GM21360 (cell line): ENCODE results near the gene TBCB.
"Not testable (repeated sequence)": the region's sequence is repeated elsewhere in the genome, so short reads cannot be mapped to it uniquely, and the experiment has no call there.

Experiments
- ATAC-seq: cut with Tn5 transposase; IDR thresholded peaks from one replicate; pipeline ENCODE4 v1.9.1; 2021; ENCODE audit warnings: mild to moderate bottlenecking, moderate library complexity; ENCODE audit not compliant: unreplicated experiment

The TBCB gene

DNA sequence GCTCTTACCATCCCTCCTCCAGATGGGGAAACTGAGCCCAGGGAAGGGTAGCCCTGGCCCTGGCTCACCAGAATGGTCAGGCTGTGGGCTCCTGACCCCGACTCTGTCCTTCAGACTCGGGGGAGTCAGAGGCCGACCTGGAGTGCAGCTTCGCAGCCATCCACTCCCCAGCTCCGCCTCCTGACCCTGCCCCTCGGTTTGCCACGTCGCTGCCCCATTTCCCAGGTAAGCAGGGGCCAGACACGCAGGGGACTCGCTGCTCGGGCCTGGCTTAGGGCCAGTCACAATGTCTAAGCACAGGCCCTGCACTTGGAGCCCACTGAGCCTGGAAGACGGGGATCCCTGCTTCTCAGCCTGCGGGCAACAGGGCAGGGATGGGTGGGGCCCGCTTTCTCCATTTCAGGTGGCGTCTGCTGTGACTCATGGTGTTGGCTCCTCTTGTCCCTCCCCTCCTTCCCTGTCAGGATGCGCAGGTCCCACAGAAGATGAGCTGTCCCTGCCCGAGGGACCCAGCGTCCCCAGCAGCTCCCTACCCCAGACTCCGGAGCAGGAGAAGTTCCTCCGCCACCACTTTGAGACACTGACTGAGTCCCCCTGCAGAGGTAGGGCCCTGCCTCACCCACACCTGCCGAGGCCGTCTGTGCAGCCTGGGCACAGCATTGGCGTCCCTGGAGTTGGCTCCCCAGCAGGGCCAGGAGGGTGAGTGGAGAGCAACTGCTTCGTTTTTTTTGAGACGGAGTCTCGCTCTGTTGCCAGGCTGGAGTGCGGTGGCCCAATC is 13.5 kb upstream of the TBCB start:
- no peak for ATAC-seq

DNA sequence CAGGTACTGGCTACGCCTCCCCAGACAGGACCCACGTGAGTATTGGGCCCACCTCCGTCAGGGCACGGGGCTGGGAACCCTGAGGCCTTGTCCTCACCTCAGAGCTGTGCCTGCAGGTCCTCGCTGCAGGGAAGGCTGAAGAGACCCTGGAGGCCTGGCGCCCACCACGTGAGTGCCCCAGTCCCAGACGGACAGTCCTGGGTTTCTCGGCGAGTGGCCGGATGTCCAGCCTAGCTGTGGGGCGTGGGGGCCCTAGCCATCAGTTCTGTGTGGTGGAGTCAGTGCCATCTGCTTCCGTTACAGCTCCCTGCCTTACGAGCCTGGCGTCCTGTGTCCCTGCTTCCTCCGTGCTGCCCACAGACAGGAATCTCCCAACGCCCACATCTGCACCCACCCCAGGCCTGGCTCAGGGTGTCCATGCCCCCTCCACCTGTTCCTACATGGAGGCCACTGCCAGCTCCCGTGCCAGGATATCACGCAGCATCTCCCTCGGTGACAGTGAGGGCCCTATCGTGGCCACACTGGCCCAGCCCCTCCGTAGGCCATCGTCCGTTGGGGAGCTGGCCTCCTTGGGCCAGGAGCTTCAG is 12.1 kb upstream of the TBCB start:
- no peak for ATAC-seq

DNA sequence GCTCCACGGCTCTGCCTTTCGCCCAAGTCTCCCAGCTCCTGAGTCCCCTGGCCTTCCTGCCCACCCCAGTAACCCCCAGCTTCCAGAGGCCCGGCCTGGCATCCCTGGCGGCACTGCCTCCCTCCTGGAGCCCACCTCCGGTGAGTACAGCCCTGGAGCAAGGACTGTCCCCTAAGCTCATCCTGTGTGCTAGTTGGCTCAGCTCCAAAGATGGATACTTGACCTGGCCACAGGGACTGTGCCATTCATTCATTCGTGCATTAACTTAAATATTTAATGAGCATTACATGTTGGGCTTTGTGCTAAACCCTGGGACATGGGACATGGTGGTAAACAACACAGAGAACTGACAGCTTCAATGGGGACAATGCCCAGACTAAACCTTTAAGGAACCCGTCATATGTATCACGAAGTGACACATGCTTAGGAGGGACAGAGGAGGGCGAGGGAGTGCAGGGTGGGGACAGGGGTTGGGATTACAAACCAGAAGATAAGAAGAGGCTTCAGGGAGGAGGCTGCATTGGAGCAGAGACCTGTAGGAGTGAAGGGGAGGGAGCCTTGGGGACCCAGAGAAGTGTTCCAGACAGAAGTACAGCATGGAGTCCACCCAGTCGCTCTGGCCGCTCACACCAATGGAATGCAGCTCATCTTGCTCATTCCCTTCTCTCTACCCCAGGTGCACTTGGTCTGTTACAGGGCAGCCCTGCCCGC is 11.3 kb upstream of the TBCB start:
- ATAC-seq, result no peak

DNA sequence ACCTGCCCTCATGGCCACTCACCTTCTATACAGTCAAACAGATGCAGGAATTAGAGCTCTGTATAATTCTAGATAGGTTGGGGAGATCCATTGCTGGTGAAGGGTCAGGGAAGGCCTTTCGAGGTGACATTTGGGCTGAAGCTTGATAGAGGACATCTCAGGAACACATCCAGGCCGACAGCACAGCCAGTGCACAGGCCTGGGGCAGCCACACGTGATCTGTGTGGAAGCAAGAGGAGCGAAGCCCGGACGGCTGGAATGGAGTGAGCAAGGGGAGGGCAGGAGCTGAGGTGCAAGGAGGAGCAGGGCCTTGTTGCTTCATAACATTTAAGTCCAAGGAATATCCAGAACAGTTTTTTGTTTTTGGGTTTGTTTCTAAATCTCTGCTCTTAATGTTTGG is 8.8 kb upstream of the TBCB start:
- no peak for ATAC-seq

GRCh38 chr19:36106991-36107390 is 8.3 kb upstream of the TBCB start:
- no peak for ATAC-seq

GRCh38 chr19:36108684-36109083 is 6.6 kb upstream of the TBCB start:
- ATAC-seq, result no peak

- no peak for ATAC-seq
Measured at GRCh38 chr19:36110487-36111199, 4.6 kb upstream of the TBCB start, which contains the start of gene OVOL3. Gene OVOL3 (plus strand): TSS chr19:36111143. CDS start chr19:36111203, 60 bp downstream.

DNA sequence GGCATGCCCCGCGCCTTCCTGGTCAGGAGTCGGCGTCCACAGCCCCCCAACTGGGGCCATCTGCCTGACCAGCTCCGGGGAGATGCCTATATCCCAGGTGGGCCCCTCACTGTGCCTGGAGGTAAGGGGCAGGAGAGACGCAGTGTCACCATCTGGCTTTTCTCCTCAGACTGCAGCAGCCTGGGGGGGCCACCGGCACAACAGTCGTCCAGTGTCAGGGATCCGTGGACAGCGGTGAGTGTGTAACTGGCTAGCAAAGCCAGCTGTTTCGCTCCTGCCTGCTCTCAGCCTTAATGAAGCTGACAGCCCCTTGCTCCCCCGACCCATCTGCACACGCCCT is 4.1 kb upstream of the TBCB start:
- no peak for ATAC-seq

- no peak for ATAC-seq
Measured at GRCh38 chr19:36112678-36113077, 2.6 kb upstream of the TBCB start.

- ATAC-seq, result no peak
Measured at GRCh38 chr19:36113425-36113824, 1.8 kb upstream of the TBCB start.

GRCh38 chr19:36113894-36114720 is 1.2 kb upstream of the TBCB start:
- ATAC-seq, result peak; percentile 0

DNA sequence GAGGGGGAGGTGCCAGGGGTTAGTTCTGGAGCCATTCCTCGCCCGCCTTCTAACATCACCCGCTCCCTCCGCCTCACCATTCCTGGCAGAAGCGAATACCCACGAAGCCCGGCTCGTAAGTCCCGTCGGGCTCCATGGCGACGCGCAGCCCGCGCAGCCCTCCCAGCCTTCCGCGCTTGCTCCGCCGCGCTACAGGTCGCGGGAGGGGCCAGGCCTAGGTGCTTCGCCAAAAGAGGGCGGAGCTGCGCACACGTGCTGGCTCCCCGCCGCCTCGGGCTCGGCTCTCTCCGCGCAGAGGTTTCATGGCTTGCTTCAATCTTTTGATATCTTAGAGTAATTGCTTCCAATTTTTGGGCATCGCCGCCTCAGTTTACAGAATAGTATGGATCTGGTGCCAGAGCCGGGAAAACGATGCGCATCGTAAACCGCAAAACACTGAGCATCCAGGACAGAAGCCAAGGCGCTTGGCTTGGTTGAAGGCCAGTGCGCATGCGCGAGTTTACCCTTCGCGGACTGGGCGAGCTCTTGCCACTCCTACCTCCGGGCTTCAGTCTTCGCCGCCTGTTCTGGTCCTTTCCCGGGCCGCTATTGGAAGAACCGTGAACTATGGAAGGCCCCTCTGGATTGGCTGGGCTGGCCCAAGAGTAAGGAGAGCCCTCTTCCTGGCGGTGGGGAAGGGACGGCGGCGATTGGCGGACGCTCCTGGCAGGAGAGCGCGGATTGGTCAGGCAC is 381 bp upstream of the TBCB start, which contains the start of gene POLR2I:
Gene POLR2I, minus strand, starts transcription at position 155 of the 732 bp plus-strand sequence. Its CDS starts 19 bp downstream, at position 136.
- peak; percentile 63 for ATAC-seq

GRCh38 chr19:36116344-36116637 is 1.0 kb downstream of the TBCB start:
- no peak for ATAC-seq

- ATAC-seq, result no peak
Measured at GRCh38 chr19:36120092-36120983, 5.1 kb downstream of the TBCB start.

DNA sequence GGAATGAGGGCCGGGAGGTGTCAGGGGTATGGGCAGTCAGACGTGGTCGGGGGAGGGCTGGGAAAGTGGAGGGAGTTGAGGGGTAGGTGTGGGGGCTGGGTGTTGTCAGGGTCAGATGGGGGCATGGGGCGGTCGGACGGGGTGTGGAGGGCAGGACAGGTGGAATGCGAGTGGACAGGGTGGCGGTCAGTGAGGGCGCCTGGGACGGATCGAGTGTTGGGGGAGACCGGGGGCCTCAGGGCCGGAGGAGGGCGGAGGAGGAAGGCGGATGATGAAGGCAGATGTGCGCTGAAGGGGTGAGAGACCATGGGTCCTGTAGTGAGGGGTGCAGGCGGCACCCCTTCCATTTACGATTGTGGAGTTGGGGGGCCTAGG is 5.7 kb downstream of the TBCB start:
- no peak for ATAC-seq

GRCh38 chr19:36121486-36122124 is 6.3 kb downstream of the TBCB start:
- ATAC-seq, result no peak

DNA sequence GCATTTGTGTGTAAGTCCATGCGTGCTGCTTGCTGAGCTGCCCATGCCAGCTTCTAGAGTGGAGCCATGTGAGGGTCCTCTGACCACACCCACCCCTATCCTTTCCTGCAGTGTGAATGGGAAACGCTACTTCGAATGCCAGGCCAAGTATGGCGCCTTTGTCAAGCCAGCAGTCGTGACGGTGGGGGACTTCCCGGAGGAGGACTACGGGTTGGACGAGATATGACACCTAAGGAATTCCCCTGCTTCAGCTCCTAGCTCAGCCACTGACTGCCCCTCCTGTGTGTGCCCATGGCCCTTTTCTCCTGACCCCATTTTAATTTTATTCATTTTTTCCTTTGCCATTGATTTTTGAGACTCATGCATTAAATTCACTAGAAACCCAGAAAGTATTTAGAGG is 10.3 kb downstream of the TBCB start:
- no peak for ATAC-seq

DNA sequence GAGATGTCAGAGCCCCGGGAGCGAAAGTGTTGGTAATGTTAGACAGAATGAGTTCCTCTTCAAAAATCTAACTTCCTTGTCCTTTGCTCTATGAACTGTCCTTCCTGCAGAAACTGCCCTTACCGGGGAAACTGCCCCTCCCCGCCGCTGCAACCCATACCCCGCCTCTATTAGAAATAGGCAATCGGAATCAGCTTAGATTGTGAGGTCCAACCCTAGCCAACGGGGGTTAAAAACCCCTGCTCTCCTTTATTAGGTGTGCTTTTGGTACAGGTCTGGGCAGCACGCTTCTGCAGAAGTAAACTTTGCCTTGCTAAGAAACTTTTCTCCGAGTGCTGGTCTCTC is 13.1 kb downstream of the TBCB start:
- ATAC-seq, result no peak

DNA sequence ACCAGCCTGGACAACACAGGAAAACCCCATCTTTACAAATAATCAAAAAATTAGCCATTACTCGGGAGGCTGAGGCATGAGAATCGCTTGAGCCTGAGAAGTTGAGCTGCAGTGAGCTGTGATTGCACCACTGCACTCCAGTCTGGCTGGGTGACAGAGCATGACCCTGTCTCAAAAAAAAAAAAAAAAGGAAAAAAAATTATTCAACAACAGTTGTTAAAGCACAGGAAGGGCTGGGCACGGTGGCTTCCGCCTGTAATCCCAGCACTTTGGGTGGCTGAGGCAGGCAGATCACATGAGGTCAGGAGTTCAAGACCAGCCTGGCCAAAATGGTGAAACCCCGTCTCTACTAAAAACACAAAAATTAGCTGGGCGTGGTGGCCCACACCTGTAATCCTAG is 16.0 kb downstream of the TBCB start:
- not testable (repeated sequence) for ATAC-seq
